Stimulated activated CD8-positive, alpha-beta memory T cell treated with anti-CD3 and anti-CD28 coated beads, Interleukin-2, amount 100 ng/mL, for 1 hour (primary cell): ENCODE data around the gene CTSH.
"Not testable (repeated sequence)": the region's sequence is repeated elsewhere in the genome, so short reads cannot be mapped to it uniquely, and the experiment has no call there.

ENCODE experiments used
- DNase-seq, 2 donors: peaks; one replicate each; pipeline ENCODE4 v3.0.0-alpha.2; 2020; ENCODE audit warnings: low read depth in 2 of 2

CTSH gene

DNA sequence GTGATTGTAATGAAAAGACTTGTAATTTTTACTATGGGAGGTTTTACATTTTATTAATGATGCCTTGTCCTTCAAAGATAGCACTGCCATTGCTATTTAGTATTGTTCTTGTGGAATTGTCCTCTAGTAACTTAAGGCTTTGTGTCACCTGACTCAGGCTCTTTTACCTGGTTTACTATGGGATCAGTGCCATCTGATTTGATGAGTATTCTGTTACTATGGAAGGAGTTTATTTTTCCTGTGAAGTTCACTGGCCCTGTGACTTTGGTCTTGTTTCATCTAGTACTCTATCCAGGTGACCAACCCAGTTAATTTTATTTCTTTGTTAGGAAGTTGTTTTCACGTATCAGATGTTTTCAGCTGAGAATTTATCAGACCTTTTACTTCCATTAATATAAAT, 63.2 kb downstream of the CTSH start:
- DNase-seq, result no peak

- no peak for DNase-seq
Observed at GRCh38 chr15:78880813-78881212, 64.0 kb downstream of the CTSH start.

GRCh38 chr15:78880242-78880533, 64.7 kb downstream of the CTSH start:
- DNase-seq, result no peak

GRCh38 chr15:78879517-78880241, 65.2 kb downstream of the CTSH start:
- DNase-seq, result no peak

GRCh38 chr15:78878356-78878755, 66.5 kb downstream of the CTSH start:
- DNase-seq, result no peak

DNA sequence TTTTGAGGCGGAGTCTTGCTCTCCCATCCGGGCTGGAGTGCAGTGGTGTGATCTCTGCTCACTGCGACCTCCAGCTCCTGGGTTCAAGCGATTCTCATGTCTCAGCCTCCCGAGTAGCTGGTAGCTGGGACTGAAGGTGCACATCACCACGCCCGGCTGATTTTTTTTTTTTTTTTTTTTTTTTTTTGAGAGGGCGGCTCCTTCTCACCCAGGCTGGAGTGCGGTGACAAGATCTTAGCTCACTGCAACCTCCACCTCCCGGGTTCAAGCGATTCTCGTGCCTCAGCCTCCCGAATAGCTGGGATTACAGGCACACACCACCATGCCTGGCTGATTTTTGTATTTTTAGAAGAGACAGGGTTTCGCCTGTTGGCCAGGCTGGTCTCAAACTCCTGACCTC, 67.9 kb downstream of the CTSH start:
- DNase-seq, result not testable (repeated sequence)

- no peak for DNase-seq
Observed at GRCh38 chr15:78875107-78875914, 69.5 kb downstream of the CTSH start.

DNA sequence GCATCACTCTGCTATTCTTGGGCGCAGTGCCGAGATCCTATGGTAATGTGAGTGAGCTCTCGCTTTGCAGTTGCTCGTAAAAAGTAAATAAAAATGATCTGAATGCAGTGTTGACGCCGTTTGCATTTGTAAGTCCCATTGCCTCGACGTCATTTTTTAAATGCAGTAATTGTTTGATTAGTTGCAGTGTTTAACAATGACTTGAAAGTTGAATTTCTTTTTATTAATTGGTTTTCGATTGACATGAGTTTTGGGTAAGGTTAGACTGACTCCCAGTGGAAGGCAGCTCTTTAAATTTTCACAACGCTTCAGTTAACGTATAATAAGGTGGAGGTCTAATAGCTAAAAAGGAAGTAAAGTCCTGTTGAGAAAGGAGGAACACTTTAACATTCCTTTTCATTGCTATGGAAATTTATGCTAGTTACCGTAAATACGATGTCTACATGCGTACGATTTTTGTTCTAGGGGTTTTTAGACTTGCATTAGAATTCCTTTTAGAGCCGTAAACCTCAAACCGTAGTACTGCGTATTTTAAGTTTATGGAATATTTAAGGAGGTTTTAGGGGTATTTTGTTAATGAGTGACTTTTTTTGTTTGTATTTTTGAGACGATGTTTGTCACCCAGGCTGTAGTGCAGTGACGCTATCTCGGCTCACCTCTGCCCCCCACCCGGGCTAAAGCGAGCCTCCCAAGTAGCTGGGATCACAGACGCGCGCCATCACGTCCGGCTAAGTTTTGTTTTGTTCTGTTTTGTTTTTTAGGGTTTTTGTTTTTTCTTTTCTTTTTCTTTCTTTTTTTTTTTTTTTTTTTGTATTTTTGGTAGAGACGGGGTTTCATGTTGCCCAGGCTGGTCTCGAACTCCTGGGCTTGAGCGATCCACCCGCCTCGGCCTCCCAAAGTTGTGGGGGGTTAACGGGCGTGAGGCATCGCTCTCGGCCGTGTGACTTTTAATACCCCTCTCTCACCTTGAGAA, 70.8 kb downstream of the CTSH start:
- DNase-seq, result no peak

GRCh38 chr15:78872972-78873792, 71.7 kb downstream of the CTSH start:
- peak; percentile 65 to 80 for DNase-seq

DNA sequence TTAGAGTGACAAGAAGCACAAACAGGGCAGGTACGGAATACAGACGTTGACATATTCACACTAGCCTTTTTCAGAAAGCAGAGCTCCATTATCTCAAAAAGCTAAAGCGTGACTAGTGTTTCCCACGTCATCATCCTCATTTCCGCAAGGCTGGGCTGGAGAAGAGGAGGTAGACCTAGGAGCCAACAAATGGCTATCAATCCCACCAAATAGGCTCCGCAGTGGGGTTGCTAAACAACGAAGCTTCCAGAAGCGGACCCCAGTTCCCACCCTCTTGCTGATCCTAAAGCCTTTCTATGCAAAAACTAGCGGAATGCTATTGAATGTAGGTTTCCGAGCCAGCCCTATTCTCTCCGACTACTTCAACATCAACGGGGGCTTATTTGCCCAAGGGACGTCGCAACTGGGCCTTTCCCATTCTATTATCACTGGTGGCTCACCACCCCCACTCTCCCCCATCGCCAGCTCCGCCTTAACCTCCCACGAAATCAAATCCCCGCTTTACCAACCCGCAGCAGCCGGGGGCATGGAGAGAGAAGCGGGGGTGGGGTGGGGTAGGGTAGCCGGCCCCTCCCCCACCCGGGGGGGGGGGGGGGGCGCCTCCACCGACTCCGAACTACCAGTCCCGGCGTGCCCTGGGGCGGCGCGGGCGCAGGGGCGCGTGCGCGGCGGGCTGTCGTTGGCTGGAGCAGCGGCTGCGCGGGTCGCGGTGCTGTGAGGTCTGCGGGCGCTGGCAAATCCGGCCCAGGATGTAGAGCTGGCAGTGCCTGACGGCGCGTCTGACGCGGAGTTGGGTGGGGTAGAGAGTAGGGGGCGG, 72.5 kb downstream of the CTSH start, which contains the start of gene MORF4L1:
Gene MORF4L1 (plus strand): TSS at position 736 of the 817 bp plus-strand sequence. CDS start 128 bp downstream, outside the sequence.
- peak; percentile 92 for DNase-seq

DNA sequence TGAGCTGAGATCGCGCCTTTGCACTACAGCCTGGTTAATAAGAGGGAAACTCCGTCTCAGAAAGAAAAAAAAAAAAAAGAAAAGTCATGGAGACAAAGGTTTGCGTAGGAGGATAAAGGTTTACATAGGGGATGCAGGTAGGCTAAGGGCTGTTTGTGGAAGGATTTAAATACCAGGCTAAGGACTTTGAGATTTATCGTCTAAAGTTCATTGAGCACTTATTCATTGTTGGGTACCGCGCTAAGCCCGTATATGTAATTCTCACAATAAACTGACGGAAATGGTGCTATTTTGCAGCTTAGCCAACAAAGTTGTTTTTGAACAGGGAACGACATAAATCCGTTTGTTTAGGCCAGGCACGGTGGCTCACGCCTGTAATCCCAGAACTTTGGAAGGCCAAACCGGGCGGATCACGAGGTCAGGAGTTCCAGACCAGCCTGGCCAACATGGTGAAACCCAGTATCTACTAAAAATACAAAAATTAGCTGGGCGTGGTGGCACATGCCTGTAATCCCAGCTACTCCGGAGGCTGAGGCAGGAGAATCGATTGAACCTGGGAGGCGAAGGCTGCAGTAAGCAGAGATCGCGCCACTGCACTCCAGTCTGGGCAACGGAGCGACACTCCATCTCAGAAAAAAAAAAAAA, 73.2 kb downstream of the CTSH start:
- not testable (repeated sequence) for DNase-seq
